Measurements from ENCODE around the gene SLC29A3. TPM values are rescaled to one million over a fixed set of nuclear protein-coding genes. Genes with fewer than 3 reads are reported as not detected.

Gene SLC29A3
- polyA plus RNA-seq, 3 donors, result 9.7 to 28.4 (median 16.6) TPM

DNA sequence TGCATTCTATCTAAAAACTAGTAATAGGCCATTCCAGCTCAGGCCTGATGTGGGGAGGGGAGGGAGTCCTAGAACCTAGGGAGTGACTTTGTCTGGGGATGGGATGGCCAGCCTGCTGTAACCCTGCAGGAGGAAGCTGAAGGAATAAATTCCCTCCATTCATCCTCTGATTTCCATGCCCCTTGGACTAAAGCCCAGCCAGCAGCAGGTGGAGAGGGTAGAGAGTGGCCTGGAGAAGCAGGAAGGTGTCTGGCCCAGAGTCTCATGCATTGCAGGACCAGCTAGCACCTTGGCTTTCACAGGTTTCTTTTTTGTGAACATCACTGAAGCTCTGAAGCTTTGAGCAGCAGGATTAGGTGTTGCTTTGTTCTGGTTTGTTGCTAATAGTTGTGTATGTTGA is 44.9 kb downstream of the SLC29A3 start:
- TF ChIP-seq, protein P1, sequence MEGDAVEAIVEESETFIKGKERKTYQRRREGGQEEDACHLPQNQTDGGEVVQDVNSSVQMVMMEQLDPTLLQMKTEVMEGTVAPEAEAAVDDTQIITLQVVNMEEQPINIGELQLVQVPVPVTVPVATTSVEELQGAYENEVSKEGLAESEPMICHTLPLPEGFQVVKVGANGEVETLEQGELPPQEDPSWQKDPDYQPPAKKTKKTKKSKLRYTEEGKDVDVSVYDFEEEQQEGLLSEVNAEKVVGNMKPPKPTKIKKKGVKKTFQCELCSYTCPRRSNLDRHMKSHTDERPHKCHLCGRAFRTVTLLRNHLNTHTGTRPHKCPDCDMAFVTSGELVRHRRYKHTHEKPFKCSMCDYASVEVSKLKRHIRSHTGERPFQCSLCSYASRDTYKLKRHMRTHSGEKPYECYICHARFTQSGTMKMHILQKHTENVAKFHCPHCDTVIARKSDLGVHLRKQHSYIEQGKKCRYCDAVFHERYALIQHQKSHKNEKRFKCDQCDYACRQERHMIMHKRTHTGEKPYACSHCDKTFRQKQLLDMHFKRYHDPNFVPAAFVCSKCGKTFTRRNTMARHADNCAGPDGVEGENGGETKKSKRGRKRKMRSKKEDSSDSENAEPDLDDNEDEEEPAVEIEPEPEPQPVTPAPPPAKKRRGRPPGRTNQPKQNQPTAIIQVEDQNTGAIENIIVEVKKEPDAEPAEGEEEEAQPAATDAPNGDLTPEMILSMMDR (IDR thresholded peaks at IDR 0.05), result no peak
- peaks cover 0 to 4% (median 1%) of the 10 kb centered on the region in 3 donors for H3K27me3 Mint-ChIP-seq (ENCODE audit: low read depth in 3 of 3)
- peak overlapping the region; percentile 89 to 98 (median 96) for H3K27ac Mint-ChIP-seq
- H3K4me1 Mint-ChIP-seq, result peaks cover 77% of the 10 kb centered on the region
- H3K36me3 Mint-ChIP-seq, result peaks cover 20 to 33% of the 10 kb centered on the region in 2 donors
- Histone ChIP-seq H3K36me3 (replicated peaks in 1 of 2; ENCODE audit: control insufficient read depth in 1 of 2, insufficient read depth in 2 of 2, low read length in 2 of 2) (peaks cover 18 to 20% of the 10 kb centered on the region in 2 donors), H3K27me3 (ENCODE audit: control insufficient read depth in 2 of 2, insufficient read depth in 2 of 2, low read length in 2 of 2) (no peaks in the 10 kb centered on the region), H3K4me2 (replicated peaks; ENCODE audit: extremely low read depth, low read length, poor library complexity, severe bottlenecking) (peak overlapping the region; percentile 64), H3K9me3 (replicated peaks in 1 of 2; ENCODE audit: control insufficient read depth in 1 of 2, insufficient read depth in 1 of 2, low read length in 2 of 2) (no peaks in the 10 kb centered on the region), H3K79me2 (ENCODE audit: insufficient read depth, low read length) (no peaks in the 10 kb centered on the region), H2AFZ (ENCODE audit: insufficient read depth, low read depth, low read length, poor library complexity, severe bottlenecking) (no peak overlapping the region), H3K9ac (ENCODE audit: insufficient read depth, low read length, poor library complexity, severe bottlenecking) (no peak overlapping the region), H4K20me1 (ENCODE audit: insufficient read depth, low read length) (no peaks in the 10 kb centered on the region), H3K4me1 (ENCODE audit: control insufficient read depth in 1 of 2, insufficient read depth in 2 of 2, low read length in 2 of 2) (peaks cover 80 to 83% of the 10 kb centered on the region in 2 donors), H3K4me3 (replicated peaks in 1 of 3; ENCODE audit: low read depth in 2 of 3, low read length in 3 of 3) (peak overlapping the region in 1 of 3 experiments; percentile 47), H3K27ac (ENCODE audit: low read depth in 1 of 2, low read length in 2 of 2) (peak overlapping the region; percentile 82 to 86)
- H3K4me3 Mint-ChIP-seq, result peak overlapping the region; percentile 20 to 71
- H3K9me3 Mint-ChIP-seq, result peaks cover 0 to 4% (median 0%) of the 10 kb centered on the region in 7 donors
- no peak for DNase-seq
- intact Hi-C loops (cut with micrococcal nuclease), result no loop called here

DNA sequence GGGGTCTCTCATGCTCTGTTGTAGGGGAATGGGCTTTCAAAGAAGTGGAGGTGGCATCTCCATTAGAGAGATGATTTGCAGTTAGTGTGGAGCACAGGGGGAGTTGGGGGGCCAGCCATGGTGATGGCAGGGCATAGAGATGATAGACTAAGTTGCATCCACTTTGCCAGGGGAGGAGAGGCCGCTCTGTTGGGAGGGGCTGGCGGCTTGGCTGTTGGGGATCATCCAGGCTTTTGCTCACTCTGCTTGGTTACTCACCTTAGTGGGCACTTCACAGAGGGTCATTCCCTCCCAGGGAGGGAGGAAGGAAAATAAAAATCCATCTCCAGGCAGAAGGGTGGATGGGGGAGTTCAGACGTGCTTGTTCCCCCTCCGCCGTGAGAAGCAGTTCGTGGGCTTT is 46.3 kb downstream of the SLC29A3 start:
- Mint-ChIP-seq H3K9me3 (peaks cover 0 to 4% (median 0%) of the 10 kb centered on the region in 7 donors), H3K27ac (peak overlapping the region; percentile 89 to 98 (median 96)), H3K4me3 (no peak overlapping the region), H3K36me3 (peaks cover 18 to 31% of the 10 kb centered on the region in 2 donors), H3K4me1 (peaks cover 74% of the 10 kb centered on the region), H3K27me3 (ENCODE audit: low read depth in 3 of 3) (peaks cover 0 to 2% (median 0%) of the 10 kb centered on the region in 3 donors)
- peak overlapping the region; percentile 16 for H3K4me2 ChIP-seq (replicated peaks; ENCODE audit: extremely low read depth, low read length, poor library complexity, severe bottlenecking)
- TF ChIP-seq, protein P1 (IDR thresholded peaks at IDR 0.05), result no peak
- H3K27me3 ChIP-seq (ENCODE audit: control insufficient read depth in 2 of 2, insufficient read depth in 2 of 2, low read length in 2 of 2), result no peaks in the 10 kb centered on the region
- no peak for DNase-seq
- peaks cover 80 to 83% of the 10 kb centered on the region in 2 donors for H3K4me1 ChIP-seq (ENCODE audit: control insufficient read depth in 1 of 2, insufficient read depth in 2 of 2, low read length in 2 of 2)
- H3K27ac ChIP-seq (ENCODE audit: low read depth in 1 of 2, low read length in 2 of 2), result peak overlapping the region; percentile 82 to 86
- no peak overlapping the region for H3K9ac ChIP-seq (ENCODE audit: insufficient read depth, low read length, poor library complexity, severe bottlenecking)
- WGBS (ENCODE audit: insufficient coverage), result 94% methylated on average over 3 of the region's 6 CpGs
- H3K36me3 ChIP-seq (replicated peaks in 1 of 2; ENCODE audit: control insufficient read depth in 1 of 2, insufficient read depth in 2 of 2, low read length in 2 of 2), result peaks cover 18 to 20% of the 10 kb centered on the region in 2 donors
- H3K79me2 ChIP-seq (ENCODE audit: insufficient read depth, low read length), result no peaks in the 10 kb centered on the region
- no peaks in the 10 kb centered on the region for H3K9me3 ChIP-seq (replicated peaks in 1 of 2; ENCODE audit: control insufficient read depth in 1 of 2, insufficient read depth in 1 of 2, low read length in 2 of 2)
- intact Hi-C loops (cut with micrococcal nuclease), result no loop called here
- no peaks in the 10 kb centered on the region for H4K20me1 ChIP-seq (ENCODE audit: insufficient read depth, low read length)
- no peak overlapping the region for H3K4me3 ChIP-seq (replicated peaks in 1 of 3; ENCODE audit: low read depth in 2 of 3, low read length in 3 of 3)
- no peak overlapping the region for H2AFZ ChIP-seq (ENCODE audit: insufficient read depth, low read depth, low read length, poor library complexity, severe bottlenecking)

Data from CD14-positive monocyte (primary cell).